Measurements from ENCODE around the gene TSPAN18. TPM values are rescaled to one million over a fixed set of nuclear protein-coding genes. Genes with fewer than 3 reads are reported as not detected.

The TSPAN18 gene
- total RNA-seq, 1 experiment from 2014 or later, result 18.3 TPM

- TF ChIP-seq CTCF (IDR thresholded peaks at IDR 0.05 in 2 of 3, conservative IDR thresholded peaks at IDR 0.05 in 1 of 3; ENCODE audit: borderline replicate concordance in 1 of 3, insufficient read depth in 1 of 3, low read depth in 2 of 3, low read length in 2 of 3), result no peak
- no peak for TF ChIP-seq REST (IDR thresholded peaks at IDR 0.05; ENCODE audit: low read depth)
- no peak for TF ChIP-seq FOSL1 (IDR thresholded peaks at IDR 0.05; ENCODE audit: low read depth)
- TF ChIP-seq YY1 (IDR thresholded peaks at IDR 0.05; ENCODE audit: extremely low read depth, insufficient replicate concordance, low read depth, low read length), result no peak
Measured at GRCh38 chr11:44725757-44726282, 942 bp upstream of the TSPAN18 start (continued).

GRCh38 chr11:44727114-44727372 is 281 bp downstream of the TSPAN18 start:
- Histone ChIP-seq H4K20me1 (ENCODE audit: insufficient read depth) (no peaks in the 10 kb centered on the region), H3K4me3 (replicated peaks in 1 of 2; ENCODE audit: low read depth in 1 of 2, low read length in 2 of 2) (peak overlapping the region; percentile 74 to 82), H3K9ac (ENCODE audit: low read length) (peak overlapping the region; percentile 68), H3K27ac (ENCODE audit: low read depth, low read length) (peak overlapping the region; percentile 48; the same call in 1 of the 2 replicates), H3K9me2 (ENCODE audit: insufficient read depth) (no peaks in the 10 kb centered on the region), H2AFZ (ENCODE audit: low read depth, low read length, poor library complexity, severe bottlenecking) (no peak overlapping the region), H3K27me3 (ENCODE audit: insufficient read depth, low read length) (no peaks in the 10 kb centered on the region), H3K36me3 (ENCODE audit: control insufficient read depth in 1 of 2, insufficient read depth in 2 of 2, low read length in 2 of 2) (no peaks in the 10 kb centered on the region), H3K4me1 (ENCODE audit: control insufficient read depth in 1 of 2, insufficient read depth in 2 of 2, low read length in 2 of 2) (peaks cover 4 to 18% of the 10 kb centered on the region in 2 experiments; a peak in 3 of 4 replicates), H3K4me2 (ENCODE audit: low read length) (peak overlapping the region; percentile 95), H3K9me3 (ENCODE audit: control insufficient read depth in 1 of 2, insufficient read depth in 1 of 2, low read depth in 1 of 2, low read length in 2 of 2) (no peaks in the 10 kb centered on the region), H3K79me2 (ENCODE audit: insufficient read depth, low read length) (peaks cover 13% of the 10 kb centered on the region; the same call in 1 of the 2 replicates)
- POLR2A ChIA-PET, result interaction anchor here (0.7 to 1.2 kb wide), 2 partner anchors 34 to 669 kb away, joined by 4 read pairs; no protein-coding TSS in a partner anchor
- intact Hi-C loops (cut with micrococcal nuclease), result loop anchor here (5.0 kb wide), 3 partner anchors 95 to 185 kb away; no protein-coding TSS in a partner anchor
- no peak for DNase-seq (ENCODE audit: low read depth, low spot score)
- CTCF ChIA-PET, result interaction anchor here (0.7 kb wide), 1 partner anchor 92 kb away, joined by 3 read pairs; no protein-coding TSS in a partner anchor
- RAD21 ChIA-PET (ENCODE audit: low non-redundant PET in 1 of 2, low total read pairs in 2 of 2, uncharacterized antibody in 2 of 2, unreplicated experiment in 2 of 2), result interaction anchor here in 1 of 2 experiments (0.6 kb wide), 1 partner anchor 53 kb away, joined by 3 read pairs; no protein-coding TSS in a partner anchor
- ATAC-seq, result no peak
- BruUV-seq (replicated peaks), result no TSS peak
- TF ChIP-seq TCF7L2 (IDR thresholded peaks at IDR 0.05; ENCODE audit: borderline replicate concordance, extremely low read depth, insufficient read depth, insufficient read length) (no peak), EGR1 (IDR thresholded peaks at IDR 0.05; ENCODE audit: low read depth) (no peak), SRF (IDR thresholded peaks at IDR 0.05; ENCODE audit: low read depth) (no peak), SP1 (IDR thresholded peaks at IDR 0.05; ENCODE audit: low read depth) (no peak), ZNF274 (IDR thresholded peaks at IDR 0.05; ENCODE audit: low read depth, low read length) (no peak), ZFX (IDR thresholded peaks at IDR 0.05) (no peak), CBX3 (IDR thresholded peaks at IDR 0.05; ENCODE audit: low read depth) (no peak), CEBPB (IDR thresholded peaks at IDR 0.05; ENCODE audit: low read depth) (no peak), FOSL1 (IDR thresholded peaks at IDR 0.05; ENCODE audit: low read depth) (no peak), SIN3A (IDR thresholded peaks at IDR 0.05; ENCODE audit: low read depth) (no peak), POLR2A (IDR thresholded peaks at IDR 0.05; ENCODE audit: borderline replicate concordance, extremely low read depth, insufficient read depth, insufficient read length) (no peak), EZH2phosphoT487 (IDR thresholded peaks at IDR 0.05; ENCODE audit: borderline replicate concordance) (no peak), RAD21 (IDR thresholded peaks at IDR 0.05; ENCODE audit: low read depth) (no peak), YY1 (IDR thresholded peaks at IDR 0.05; ENCODE audit: extremely low read depth, insufficient replicate concordance, low read depth, low read length) (no peak), POLR2AphosphoS5 (IDR thresholded peaks at IDR 0.05; ENCODE audit: low read depth, low read length) (no peak; the same call in 1 of the 2 replicates), ZBTB33 (IDR thresholded peaks at IDR 0.05; ENCODE audit: extremely low read depth, insufficient replicate concordance, low read length) (no peak)

Measured in HCT116 (cell line).